Retinal pigment epithelial cell (primary cell): ENCODE data around the gene RBBP8.

Experiments used
- DNase-seq: peaks from one replicate; pipeline ENCODE4 v3.0.0-alpha.2; 2010; ENCODE audit warnings: low read depth
- H3K4me3 ChIP-seq: 2 replicates; pipeline ENCODE4 v1.5.1; 2011; ENCODE audit warnings: mild to moderate bottlenecking, low read length, control low read depth, moderate library complexity
- CTCF ChIP-seq: conservative IDR thresholded peaks from 2 replicates; pipeline ENCODE4 v1.5.1; 2011; ENCODE audit warnings: low read depth, low read length, control low read depth, inconsistent platforms

Gene RBBP8

DNA sequence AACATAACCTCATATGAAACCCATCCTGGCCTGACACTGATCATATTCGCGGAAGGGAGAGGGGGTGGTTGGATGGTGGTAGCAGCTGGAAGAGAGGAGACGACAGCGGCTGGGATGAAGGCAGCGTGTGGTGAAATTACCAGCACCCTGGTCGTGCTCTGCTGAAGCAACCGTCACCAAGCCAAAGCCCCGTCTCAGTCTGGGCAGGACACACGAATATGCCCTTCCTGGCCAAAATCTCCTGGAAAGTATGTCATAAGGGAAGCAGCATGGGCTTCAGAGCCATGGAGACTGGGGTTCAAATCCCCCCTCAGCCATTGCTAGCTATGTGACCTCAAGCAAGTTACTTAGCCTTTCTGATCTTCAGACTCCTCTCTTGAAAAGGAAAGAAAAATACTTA is 139.0 kb downstream of the RBBP8 start:
- no peak for DNase-seq
- no peak overlapping the region for H3K4me3 ChIP-seq
- no peak for TF ChIP-seq CTCF

DNA sequence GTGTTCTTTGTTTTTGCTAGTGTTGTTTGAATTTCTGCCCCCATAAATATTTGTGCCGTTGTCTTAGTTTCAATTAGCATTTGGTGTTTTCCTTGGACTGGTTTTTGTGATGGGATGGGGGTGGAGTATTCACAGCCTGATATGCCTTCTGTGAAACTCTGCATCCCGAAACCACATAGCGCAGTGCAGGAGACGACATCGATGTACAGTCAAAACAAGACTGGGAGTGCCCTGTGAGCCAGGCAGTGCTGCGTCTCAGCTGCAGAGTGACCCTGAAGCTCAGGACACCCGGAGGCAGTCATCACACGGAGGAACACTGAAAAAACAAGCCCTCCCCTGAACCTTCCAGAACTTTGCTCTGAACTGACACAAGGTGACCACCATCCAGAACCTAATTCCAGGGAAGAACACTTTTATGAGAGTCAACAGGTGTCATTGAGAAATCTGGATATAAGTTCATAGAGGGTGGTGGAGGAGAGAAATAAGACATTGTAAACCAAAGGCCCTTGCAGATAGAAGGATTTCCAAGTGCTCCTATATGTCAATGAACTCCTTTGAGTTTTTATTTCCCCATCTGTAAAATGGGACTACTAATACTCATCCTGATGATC is 141.0 kb downstream of the RBBP8 start:
- no peak for TF ChIP-seq CTCF
- no peak for DNase-seq
- H3K4me3 ChIP-seq = no peak overlapping the region
